H1 (cell line): ENCODE results near the gene CCDC192. TPM values are rescaled to one million over a fixed set of nuclear protein-coding genes. Genes with fewer than 3 reads are reported as not detected.

Experiments used
- RXRA ChIP-seq: IDR thresholded peaks from 2 replicates; pipeline ENCODE4 v1.6.1; 2011; ENCODE audit warnings: low read depth, mild to moderate bottlenecking, low read length, moderate library complexity; ENCODE audit not compliant: insufficient read depth
- SAP30 ChIP-seq: fragments of 300-600 bp; sonication (generic); IDR thresholded peaks from 2 replicates; pipeline ENCODE4 v1.7.1; 2012; ENCODE audit warnings: low read length, moderate library complexity, mild to moderate bottlenecking, inconsistent platforms; ENCODE audit not compliant: insufficient read depth, insufficient replicate concordance
- polyA plus RNA-seq, 7 experiments: library from polyadenylated mRNA; depleted of rRNA in 3 of 7; stranded (reverse) in 5 of 7; unstranded in 2 of 7; fragments of >200 nt in 5 of 7; fragments of 200-250 nt in 2 of 7; gene quantifications; 1 replicate in 5 of 7; 2 replicates in 1 of 7; 4 replicates in 1 of 7; pipeline versions ENCODE4 v1.2.1 to v1.2.3, GENCODE V29; 2011 to 2013; ENCODE audit warnings: missing spikeins in 2 of 7, mixed read lengths in 2 of 7
- total RNA-seq: library from RNA; stranded (reverse); fragmentation: NEBNext Ultra II Directional; extraction: Animal tissue kit (Norgen Biotek cat#: 25700); gene quantifications from 2 replicates; pipeline ENCODE4 v1.2.1, GENCODE V29; 2021

Gene CCDC192
- total and polyA plus RNA-seq, 2 of the 8 experiments (the other 6 are each of a cell fraction or from before 2014, with no cell fraction given): 0.61 TPM; not detected in 1

- TF ChIP-seq SAP30 (no peak), RXRA (no peak)
Observed at GRCh38 chr5:127963931-127964330, 260.7 kb downstream of the CCDC192 start (continued).
